Activated CD8-positive, alpha-beta memory T cell treated with anti-CD3 and anti-CD28 coated beads, Interleukin-2, amount 10 ng/mL, durations not matched to agents 7 days and 5 days (primary cell): ENCODE measurements around the gene PANK4. TPM values are rescaled to one million over a fixed set of nuclear protein-coding genes. Genes with fewer than 3 reads are reported as not detected.

Source experiments
- ATAC-seq: fragments of 150-1000 bp; cut with Tn5 transposase; one replicate; pipeline ENCODE4 v1.10.0; 2021; ENCODE audit warnings: moderate library complexity
- CTCF ChIA-PET: fragments of 350-600 bp; sonication (Branson Sonifier 250); formaldehyde crosslinking; loops from one replicate; lab custom pipeline; 2021; ENCODE audit warnings: antibody characterized with exemption; lab: Charles Lee
- DNase-seq: peaks from one replicate; pipeline ENCODE4 v3.0.0-alpha.2; 2020
- H3K27ac Mint-ChIP-seq: one replicate; pipeline ENCODE4 v1.8.0; 2021; ENCODE audit warnings: mild to moderate bottlenecking, mixed read lengths
- H3K27me3 Mint-ChIP-seq: one replicate; pipeline ENCODE4 v1.8.0; 2021; ENCODE audit warnings: mixed read lengths
- H3K36me3 Mint-ChIP-seq: one replicate; pipeline ENCODE4 v1.8.0; 2021; ENCODE audit warnings: mild to moderate bottlenecking, mixed read lengths
- H3K4me1 Mint-ChIP-seq: one replicate; pipeline ENCODE4 v1.8.0; 2021; ENCODE audit warnings: mixed read lengths
- H3K4me3 Mint-ChIP-seq: one replicate; pipeline ENCODE4 v1.8.0; 2021; ENCODE audit warnings: mild to moderate bottlenecking, moderate library complexity, mixed read lengths
- H3K9me3 Mint-ChIP-seq: one replicate; pipeline ENCODE4 v1.8.0; 2022; ENCODE audit warnings: low read depth, mixed read lengths
- total RNA-seq, 2 experiments: library from RNA; stranded (reverse); gene quantifications; one replicate each; pipeline ENCODE4 v1.2.3, GENCODE V29; 2021

The PANK4 gene
- total RNA-seq, 2 experiments from 2014 or later: 72.2 to 91.2 TPM

DNA sequence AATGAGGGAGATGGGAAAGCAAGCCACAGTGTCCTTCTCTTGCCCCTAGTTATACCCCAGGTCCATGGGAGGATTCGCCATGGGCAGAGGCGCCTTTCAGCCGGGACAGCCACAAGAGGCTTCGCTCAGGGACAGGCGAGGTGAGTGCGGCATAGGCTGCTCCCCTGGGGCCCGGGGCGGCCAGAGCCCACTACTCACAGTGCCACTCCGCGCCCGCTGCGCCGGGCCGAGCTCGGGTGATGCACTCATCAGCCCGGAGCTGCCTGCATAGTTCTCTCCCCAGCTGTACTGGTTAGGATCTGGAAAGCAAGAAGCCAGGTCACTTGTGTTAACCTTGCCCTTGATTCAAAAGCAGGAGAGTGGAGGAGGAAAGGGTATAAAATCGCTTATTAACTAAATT is 8.4 kb downstream of the PANK4 start:
- no peak overlapping the region for H3K27ac Mint-ChIP-seq
- no peaks in the 10 kb centered on the region for H3K9me3 Mint-ChIP-seq
- peaks cover 16% of the 10 kb centered on the region for H3K36me3 Mint-ChIP-seq
- no peak overlapping the region for H3K4me3 Mint-ChIP-seq
- CTCF ChIA-PET: no interaction called here
- DNase-seq (no peak), ATAC-seq (no peak)
- peaks cover 7% of the 10 kb centered on the region for H3K4me1 Mint-ChIP-seq
- no peaks in the 10 kb centered on the region for H3K27me3 Mint-ChIP-seq

DNA sequence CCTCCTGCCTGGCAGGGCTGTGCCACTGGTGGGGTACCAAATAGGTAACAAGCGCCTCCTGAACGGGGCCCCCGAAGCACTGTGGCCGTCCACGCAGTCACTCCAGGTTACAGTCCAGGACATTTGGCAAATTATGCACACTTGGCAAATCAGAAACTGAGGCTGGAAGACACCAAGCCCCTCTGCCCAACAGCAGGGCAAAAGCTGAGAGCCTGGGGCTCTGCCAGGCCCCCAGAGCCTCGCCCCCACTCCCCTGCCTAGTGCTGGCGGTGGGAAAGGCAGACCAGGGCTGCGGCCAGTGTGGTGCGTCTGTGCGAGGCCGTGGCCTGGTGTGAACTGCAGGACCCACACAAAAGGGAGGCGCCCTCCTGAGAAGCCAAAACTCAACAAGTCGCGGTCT is 9.4 kb downstream of the PANK4 start:
- Mint-ChIP-seq H3K4me1 (no peaks in the 10 kb centered on the region), H3K36me3 (peaks cover 16% of the 10 kb centered on the region), H3K27me3 (no peaks in the 10 kb centered on the region), H3K9me3 (no peaks in the 10 kb centered on the region), H3K27ac (no peak overlapping the region), H3K4me3 (no peak overlapping the region)
- ATAC-seq (no peak), DNase-seq (no peak)
- CTCF ChIA-PET: no interaction called here

DNA sequence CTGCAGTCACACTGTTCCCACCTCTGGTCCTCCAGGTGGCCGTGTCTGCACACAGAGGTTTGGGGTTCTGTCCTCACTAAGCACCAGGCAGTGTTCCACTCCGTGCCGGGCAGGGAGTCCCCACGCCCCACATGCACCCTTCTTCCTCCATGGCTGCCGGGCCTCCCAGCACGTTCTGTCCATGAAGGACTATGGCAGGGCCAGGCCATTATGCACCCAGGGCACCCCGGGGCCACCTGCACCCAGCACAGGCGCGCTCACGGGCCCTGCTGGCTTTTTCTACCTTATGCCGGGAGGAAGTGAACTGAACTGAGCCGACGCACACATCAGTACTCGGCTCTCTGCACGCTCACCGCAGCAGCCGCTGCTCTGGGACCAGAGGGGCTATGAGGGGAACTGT is 10.3 kb downstream of the PANK4 start:
- no peaks in the 10 kb centered on the region for H3K9me3 Mint-ChIP-seq
- CTCF ChIA-PET: no interaction called here
- DNase-seq (no peak), ATAC-seq (no peak)
- no peak overlapping the region for H3K27ac Mint-ChIP-seq
- peaks cover 21% of the 10 kb centered on the region for H3K36me3 Mint-ChIP-seq
- no peak overlapping the region for H3K4me3 Mint-ChIP-seq
- H3K4me1 Mint-ChIP-seq: no peaks in the 10 kb centered on the region
- H3K27me3 Mint-ChIP-seq: no peaks in the 10 kb centered on the region

DNA sequence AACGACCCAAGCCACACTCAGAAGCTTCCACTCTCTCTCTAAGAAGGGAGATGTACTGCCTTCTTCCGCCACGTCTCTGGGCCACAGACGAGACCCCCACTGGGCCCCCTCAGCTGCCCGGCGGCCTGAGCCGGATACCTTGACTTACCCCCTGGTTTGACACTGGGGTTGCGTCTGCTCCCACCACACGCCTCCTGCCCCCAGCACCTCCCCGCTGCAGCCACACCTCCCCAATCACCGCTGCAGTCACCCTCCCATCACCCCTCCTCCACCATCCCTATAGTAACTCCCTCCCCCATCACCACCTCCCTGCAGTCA is 10.7 kb downstream of the PANK4 start:
- H3K27me3 Mint-ChIP-seq: no peaks in the 10 kb centered on the region
- no peak overlapping the region for H3K4me3 Mint-ChIP-seq
- H3K9me3 Mint-ChIP-seq: no peaks in the 10 kb centered on the region
- peaks cover 17% of the 10 kb centered on the region for H3K36me3 Mint-ChIP-seq
- CTCF ChIA-PET: no interaction called here
- DNase-seq (no peak), ATAC-seq (no peak)
- H3K4me1 Mint-ChIP-seq: no peaks in the 10 kb centered on the region
- no peak overlapping the region for H3K27ac Mint-ChIP-seq

DNA sequence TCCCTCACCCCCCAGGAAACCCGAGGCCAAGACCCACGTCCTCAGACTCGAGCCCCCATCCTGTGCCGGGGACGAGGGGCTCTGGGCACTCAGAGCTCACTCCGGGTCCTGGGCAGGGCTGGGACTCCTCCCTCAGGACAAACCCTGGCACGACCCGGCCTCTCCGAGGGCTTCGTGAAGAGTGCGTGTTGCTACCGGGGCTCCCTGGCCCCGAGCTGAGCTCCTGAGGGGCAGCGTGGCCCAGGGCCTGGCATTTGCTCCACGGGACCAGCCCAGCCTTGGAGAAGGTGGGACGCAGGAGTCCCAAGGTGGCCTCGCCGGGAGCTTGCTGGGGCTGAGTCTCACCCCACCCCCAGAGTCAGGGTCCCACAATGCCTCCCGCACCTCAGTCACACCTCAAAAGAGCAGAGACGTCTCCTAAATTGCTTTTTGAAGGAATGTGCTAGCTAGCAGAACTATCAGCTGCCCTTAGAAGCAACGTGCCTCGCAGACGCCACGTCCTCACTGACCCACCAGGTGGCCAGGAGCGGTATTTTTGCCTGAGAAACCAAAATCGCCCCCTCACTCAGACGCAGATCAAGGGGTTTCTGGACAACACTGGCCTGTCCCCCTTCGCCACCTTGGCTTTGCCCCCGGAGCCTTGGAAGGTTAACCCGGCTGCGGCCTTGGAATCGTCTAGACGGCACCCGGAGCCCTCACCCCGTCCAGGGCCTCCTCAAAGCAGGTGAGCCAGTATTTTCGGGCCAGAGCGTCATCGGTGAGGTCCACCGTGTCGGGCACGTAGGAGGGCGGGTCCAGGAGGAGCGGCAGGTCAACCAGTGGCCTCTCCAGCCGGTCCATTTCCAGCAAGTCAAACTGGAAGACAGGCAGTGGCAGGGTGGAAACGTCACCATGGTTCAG is 11.3 kb downstream of the PANK4 start:
- Mint-ChIP-seq H3K9me3 (no peaks in the 10 kb centered on the region), H3K4me3 (no peak overlapping the region), H3K27ac (no peak overlapping the region), H3K4me1 (no peaks in the 10 kb centered on the region), H3K27me3 (no peaks in the 10 kb centered on the region), H3K36me3 (peaks cover 14% of the 10 kb centered on the region)
- CTCF ChIA-PET: no interaction called here
- DNase-seq: no peak
- ATAC-seq: no peak

DNA sequence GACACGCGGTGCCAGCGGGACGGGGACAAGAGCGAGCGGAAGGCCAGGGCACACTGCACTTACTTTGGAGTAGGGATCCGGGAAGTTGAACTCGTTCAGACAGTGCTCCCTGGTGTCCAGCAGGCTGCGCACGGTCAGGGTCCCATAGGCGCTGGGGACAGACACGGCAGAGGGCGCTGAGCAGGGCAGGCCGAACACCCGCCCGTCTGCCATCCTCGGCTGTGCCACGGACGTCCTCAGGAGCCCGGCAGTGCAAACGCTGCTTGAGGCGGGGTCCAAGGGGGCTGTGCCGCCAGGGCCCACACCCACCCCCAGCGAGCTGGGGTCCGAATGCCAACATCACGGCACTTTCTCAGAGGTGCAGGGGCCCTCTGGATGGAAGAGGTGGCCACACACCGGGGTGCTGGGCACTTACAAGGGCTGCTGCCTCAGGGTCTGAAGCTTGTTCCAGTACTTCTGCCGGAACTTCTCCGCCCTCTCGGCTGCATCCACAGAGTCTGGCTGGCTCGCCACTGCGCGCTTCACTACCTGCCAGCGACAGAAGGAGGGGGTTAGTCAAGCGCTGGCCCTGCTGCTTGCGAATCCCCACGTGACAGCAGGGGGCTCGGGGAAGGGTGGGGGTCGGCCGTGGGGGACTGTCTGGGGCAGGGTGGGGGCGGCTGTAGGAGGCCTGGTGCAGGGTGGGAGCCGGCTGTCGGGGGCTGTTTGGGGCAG is 12.3 kb downstream of the PANK4 start:
- Mint-ChIP-seq H3K4me3 (no peak overlapping the region), H3K4me1 (no peaks in the 10 kb centered on the region), H3K36me3 (peaks cover 14% of the 10 kb centered on the region), H3K27ac (no peak overlapping the region), H3K27me3 (no peaks in the 10 kb centered on the region), H3K9me3 (no peaks in the 10 kb centered on the region)
- ATAC-seq (no peak), DNase-seq (no peak)
- CTCF ChIA-PET: no interaction called here

DNA sequence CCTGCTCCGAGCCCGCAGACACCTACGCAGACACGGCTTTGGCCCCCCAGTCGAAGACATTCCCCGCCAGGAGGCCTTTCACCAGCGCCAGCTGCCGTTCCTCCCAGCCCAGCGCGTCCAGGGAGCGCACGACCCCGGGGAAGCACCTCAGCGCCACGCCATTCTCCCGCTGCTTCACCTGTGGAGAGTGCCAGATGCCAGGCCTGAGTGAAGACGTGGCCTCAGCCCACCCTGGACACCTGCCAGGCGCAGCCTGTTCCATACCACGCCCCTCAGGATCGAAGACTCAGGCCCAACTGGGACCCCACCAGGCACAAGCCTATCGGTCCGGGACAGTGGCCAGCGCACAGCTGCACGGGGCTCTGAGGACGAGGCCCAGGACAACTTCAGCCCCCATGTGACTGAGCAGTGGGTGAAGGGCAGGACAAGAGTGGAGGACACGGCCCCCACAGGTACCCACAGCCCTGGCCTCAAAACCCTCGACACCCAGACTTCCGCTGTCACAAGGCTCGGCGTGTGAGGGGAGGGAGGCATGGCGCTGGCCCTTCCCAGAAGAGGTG is 13.5 kb downstream of the PANK4 start:
- DNase-seq (no peak), ATAC-seq (no peak)
- no peaks in the 10 kb centered on the region for H3K4me1 Mint-ChIP-seq
- peaks cover 18% of the 10 kb centered on the region for H3K36me3 Mint-ChIP-seq
- CTCF ChIA-PET: no interaction called here
- no peaks in the 10 kb centered on the region for H3K27me3 Mint-ChIP-seq
- no peaks in the 10 kb centered on the region for H3K9me3 Mint-ChIP-seq
- H3K27ac Mint-ChIP-seq: no peak overlapping the region
- no peak overlapping the region for H3K4me3 Mint-ChIP-seq

DNA sequence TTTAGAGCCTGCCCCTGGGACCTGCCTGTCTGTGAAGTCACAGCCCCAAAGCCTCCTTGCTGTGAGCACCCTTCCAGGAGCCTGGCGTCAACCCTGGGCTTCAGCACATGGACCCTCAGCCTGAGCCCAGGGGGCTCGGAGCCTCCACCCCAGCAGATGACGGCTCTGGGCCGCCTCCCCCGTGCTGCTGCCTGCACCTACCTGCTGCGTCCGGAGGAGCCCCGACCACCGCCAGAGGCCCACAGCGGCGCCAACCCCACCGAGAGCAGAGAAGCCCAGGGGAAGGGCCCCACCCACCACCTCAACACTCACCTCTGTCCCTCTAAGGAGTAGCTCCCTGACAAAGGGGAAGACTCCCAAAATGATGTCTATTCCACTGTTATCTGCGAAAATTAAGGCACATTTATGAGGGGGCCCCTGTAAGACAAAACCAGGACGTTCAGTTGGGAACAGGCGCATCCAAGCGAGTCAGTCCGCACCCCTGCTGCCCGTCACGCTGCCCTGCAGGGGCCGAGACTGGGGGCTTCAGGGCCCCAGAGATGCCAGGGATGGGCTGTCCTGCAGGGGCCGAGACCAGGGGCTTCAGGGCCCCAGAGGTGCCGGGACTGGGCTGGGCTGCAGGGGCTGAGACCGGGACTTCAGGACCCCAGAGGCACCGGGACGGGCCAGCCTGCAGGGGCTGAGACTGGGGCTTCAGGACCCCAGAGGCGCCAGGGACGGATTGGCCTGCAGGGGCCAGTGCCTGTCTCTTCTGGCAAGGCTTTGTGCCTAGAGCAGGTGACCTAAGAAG is 15.8 kb downstream of the PANK4 start:
- Mint-ChIP-seq H3K4me3 (no peak overlapping the region), H3K36me3 (peaks cover 12% of the 10 kb centered on the region), H3K4me1 (no peaks in the 10 kb centered on the region), H3K9me3 (no peaks in the 10 kb centered on the region), H3K27me3 (no peaks in the 10 kb centered on the region), H3K27ac (no peak overlapping the region)
- CTCF ChIA-PET: interaction anchor here (0.5 kb wide), 1 partner anchor 369 kb away, joined by 3 read pairs; no protein-coding TSS in a partner anchor
- ATAC-seq (no peak), DNase-seq (no peak)

DNA sequence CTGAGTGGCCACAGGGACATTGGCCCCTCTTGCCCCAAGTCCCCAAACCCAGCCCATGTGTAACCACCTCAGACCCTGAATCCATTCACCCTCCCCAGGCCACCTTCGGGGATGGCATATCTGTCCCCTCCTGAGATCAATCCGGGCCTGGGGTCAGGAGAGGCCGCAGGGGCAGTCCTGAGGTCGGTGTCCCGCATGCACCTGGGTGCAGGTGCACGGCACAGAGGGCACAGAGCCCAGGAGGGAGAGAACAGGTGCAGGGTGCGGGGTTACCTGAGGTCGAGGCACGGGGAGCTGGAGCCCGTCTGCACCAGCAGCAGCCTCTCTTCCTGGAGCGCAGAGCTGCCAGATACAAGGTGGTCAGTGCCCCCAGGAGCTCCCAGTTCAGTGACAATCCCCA is 16.8 kb downstream of the PANK4 start:
- H3K9me3 Mint-ChIP-seq: no peaks in the 10 kb centered on the region
- H3K4me3 Mint-ChIP-seq: no peak overlapping the region
- no peak for ATAC-seq
- no peak for DNase-seq
- H3K36me3 Mint-ChIP-seq: peaks cover 9% of the 10 kb centered on the region
- no peak overlapping the region for H3K27ac Mint-ChIP-seq
- no peaks in the 10 kb centered on the region for H3K27me3 Mint-ChIP-seq
- H3K4me1 Mint-ChIP-seq: no peaks in the 10 kb centered on the region
- CTCF ChIA-PET: no interaction called here

DNA sequence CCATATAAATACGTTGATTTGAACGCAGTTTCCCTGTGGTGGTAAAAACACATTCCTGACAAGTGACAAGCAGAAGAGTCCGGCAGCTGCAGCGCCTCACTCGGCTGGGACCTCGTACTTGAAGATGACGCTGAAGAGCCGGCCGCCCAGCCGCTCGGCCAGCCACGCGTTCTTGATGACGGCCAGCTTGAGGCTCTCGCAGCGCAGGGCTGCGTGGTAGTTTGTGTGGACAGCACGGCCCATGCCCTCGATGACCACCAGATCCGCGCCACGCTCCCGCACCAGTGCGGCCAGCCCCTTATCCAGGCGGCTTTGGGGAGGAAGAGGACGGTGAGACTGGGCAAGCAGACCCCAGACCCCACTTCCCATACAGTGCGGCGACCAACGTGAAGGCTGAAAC is 17.6 kb downstream of the PANK4 start:
- H3K4me1 Mint-ChIP-seq: no peaks in the 10 kb centered on the region
- no peak overlapping the region for H3K27ac Mint-ChIP-seq
- no peak for ATAC-seq
- CTCF ChIA-PET: interaction anchor here (1.1 to 1.7 kb wide), 2 partner anchors 15 to 77 kb away, joined by 3 to 6 read pairs; no protein-coding TSS in a partner anchor
- no peaks in the 10 kb centered on the region for H3K9me3 Mint-ChIP-seq
- peaks cover 9% of the 10 kb centered on the region for H3K36me3 Mint-ChIP-seq
- no peak for DNase-seq
- H3K4me3 Mint-ChIP-seq: no peak overlapping the region
- H3K27me3 Mint-ChIP-seq: no peaks in the 10 kb centered on the region

DNA sequence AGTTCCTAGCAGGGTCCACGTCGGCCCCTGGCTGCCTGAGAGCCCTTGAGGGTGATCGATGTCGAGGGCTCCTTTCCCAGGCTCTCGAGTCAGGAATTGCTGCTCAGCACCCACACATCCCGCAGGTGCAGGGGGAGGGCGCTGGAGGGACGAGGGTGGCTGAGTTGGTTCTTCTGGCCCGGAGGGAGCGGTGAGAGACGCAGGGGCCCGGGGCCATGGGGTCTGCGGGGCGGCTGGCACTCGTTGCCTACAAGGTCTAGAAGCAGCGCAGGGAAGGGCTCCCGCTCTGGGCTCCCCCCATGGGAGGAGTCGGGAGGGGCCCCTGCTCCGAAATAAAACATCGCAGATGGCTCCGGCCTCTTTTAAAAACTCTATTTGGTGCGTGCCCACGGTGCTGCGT is 18.2 kb downstream of the PANK4 start:
- ATAC-seq (no peak), DNase-seq (no peak)
- CTCF ChIA-PET: interaction anchor here (1.1 to 1.7 kb wide), 2 partner anchors 16 to 77 kb away, joined by 3 to 6 read pairs; no protein-coding TSS in a partner anchor
- Mint-ChIP-seq H3K27me3 (no peaks in the 10 kb centered on the region), H3K9me3 (no peaks in the 10 kb centered on the region), H3K4me3 (no peak overlapping the region), H3K4me1 (no peaks in the 10 kb centered on the region), H3K36me3 (peaks cover 9% of the 10 kb centered on the region), H3K27ac (no peak overlapping the region)

DNA sequence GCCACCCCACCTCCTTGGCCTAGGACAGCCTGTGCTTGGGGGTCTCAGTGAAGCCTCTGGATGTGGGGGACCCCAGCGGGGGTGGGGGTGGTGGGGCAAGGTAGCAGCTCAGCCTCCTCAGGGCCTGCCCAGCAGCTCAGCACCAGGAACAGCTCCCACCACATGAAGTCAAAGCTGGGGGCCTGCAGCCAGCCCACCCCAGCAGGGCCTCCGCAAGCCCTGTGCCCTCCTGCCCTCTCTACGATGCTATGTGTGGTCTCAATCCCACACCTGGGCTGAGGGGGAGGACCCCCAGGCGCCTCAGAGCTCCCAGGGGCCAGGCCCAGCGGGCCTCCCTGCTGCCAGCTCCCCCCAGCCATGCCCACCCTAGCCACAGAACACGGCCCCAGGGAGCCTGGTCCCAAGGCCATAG is 18.6 kb downstream of the PANK4 start:
- CTCF ChIA-PET: interaction anchor here (1.7 kb wide), 1 partner anchor 16 kb away, joined by 6 read pairs; no protein-coding TSS in a partner anchor
- H3K27me3 Mint-ChIP-seq: no peaks in the 10 kb centered on the region
- no peaks in the 10 kb centered on the region for H3K9me3 Mint-ChIP-seq
- no peak overlapping the region for H3K4me3 Mint-ChIP-seq
- peaks cover 9% of the 10 kb centered on the region for H3K36me3 Mint-ChIP-seq
- no peaks in the 10 kb centered on the region for H3K4me1 Mint-ChIP-seq
- no peak overlapping the region for H3K27ac Mint-ChIP-seq
- DNase-seq (no peak), ATAC-seq (no peak)
